Endothelial cell (in vitro differentiated cells): ENCODE results near the gene VNN1. TPM values are rescaled to one million over a fixed set of nuclear protein-coding genes. Genes with fewer than 3 reads are reported as not detected.

Experiments
- DNase-seq: peaks from one replicate; pipeline ENCODE4 v3.0.0; 2021; ENCODE audit warnings: low spot score
- H3K27ac Mint-ChIP-seq: one replicate; pipeline ENCODE4 v1.8.0; 2021; ENCODE audit warnings: mixed read lengths, inconsistent platforms; ENCODE audit not compliant: unreplicated experiment
- H3K27me3 Mint-ChIP-seq: one replicate; pipeline ENCODE4 v1.8.0; 2021; ENCODE audit warnings: mild to moderate bottlenecking, moderate library complexity, mixed read lengths, inconsistent platforms; ENCODE audit not compliant: unreplicated experiment
- H3K36me3 Mint-ChIP-seq: one replicate; pipeline ENCODE4 v1.8.0; 2021; ENCODE audit warnings: mild to moderate bottlenecking, low read depth, mixed read lengths, inconsistent platforms; ENCODE audit not compliant: unreplicated experiment
- H3K4me1 Mint-ChIP-seq: one replicate; pipeline ENCODE4 v1.8.0; 2021; ENCODE audit warnings: mild to moderate bottlenecking, mixed read lengths, inconsistent platforms; ENCODE audit not compliant: unreplicated experiment
- H3K4me3 Mint-ChIP-seq: one replicate; pipeline ENCODE4 v1.8.0; 2021; ENCODE audit warnings: mild to moderate bottlenecking, mixed read lengths, inconsistent platforms; ENCODE audit not compliant: unreplicated experiment
- H3K9me3 Mint-ChIP-seq: one replicate; pipeline ENCODE4 v1.8.0; 2021; ENCODE audit warnings: mixed read lengths, inconsistent platforms; ENCODE audit not compliant: unreplicated experiment
- CTCF ChIP-seq: fragments of 200-600 bp; sonication (generic); IDR thresholded peaks from one replicate; pipeline ENCODE4 v1.5.0; 2021; ENCODE audit warnings: antibody characterized with exemption; ENCODE audit not compliant: unreplicated experiment
- long read RNA-seq: library from polyadenylated mRNA; unstranded; transcript quantifications from one replicate; pipeline ENCODE4 v2.0.0, GENCODE V29; 2020; ENCODE audit not compliant: unreplicated experiment
- total RNA-seq: library from RNA; stranded (reverse); fragmentation: NEBNext Ultra II Directional; extraction: Animal tissue kit (Norgen Biotek cat#: 25700); gene quantifications from one replicate; pipeline ENCODE4 v1.2.1, GENCODE V29; 2021; ENCODE audit not compliant: unreplicated experiment

VNN1 gene
- total RNA-seq = 1.5 TPM
- long read RNA-seq, partial matches to known transcripts = 0 of 1 reads
- long read RNA-seq, other reads (novel, unspliced or antisense) = 1 of 1 reads

DNA sequence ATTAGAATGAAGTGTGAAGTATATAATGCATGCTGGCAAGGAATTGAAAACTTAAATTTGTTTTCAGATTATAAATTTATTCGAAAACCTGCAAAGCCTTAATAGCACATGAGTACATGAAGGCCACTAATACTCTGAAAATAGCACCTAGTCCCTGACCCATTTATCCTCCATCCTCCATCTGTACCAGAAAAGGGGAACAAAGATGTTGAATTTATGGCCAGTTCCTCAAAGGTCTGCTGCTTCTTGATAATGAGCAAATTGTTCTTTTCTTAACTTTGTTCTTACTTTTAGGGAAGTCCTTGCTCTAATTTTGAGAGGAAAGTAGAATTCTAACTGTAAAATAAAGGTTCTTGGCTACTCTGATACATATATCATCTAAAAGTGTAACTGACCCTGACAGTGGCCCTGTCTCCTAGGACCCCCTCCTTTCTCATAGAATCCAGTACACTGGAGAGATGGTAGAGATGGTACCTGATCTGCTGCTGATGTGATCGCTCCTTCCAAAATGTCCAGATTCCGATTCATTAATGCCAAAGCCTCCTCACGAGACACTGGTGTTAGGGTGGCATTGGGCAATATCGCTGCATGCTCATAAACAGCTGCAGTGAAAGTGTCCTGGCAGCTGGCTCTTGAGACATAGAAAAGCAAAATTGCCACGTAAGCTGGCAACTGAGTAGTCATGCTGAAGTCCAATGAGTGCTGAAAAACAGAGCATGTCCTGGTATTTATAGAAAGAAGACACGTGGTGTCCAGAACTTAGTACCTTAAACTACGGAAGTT is at the start of gene VNN1:
Gene VNN1 (minus strand): TSS at position 704 of the 783 bp plus-strand sequence. CDS start 20 bp downstream, at position 684.
- no peaks in the 10 kb centered on the region for H3K9me3 Mint-ChIP-seq
- no peak for TF ChIP-seq CTCF
- no peaks in the 10 kb centered on the region for H3K4me1 Mint-ChIP-seq
- no peaks in the 10 kb centered on the region for H3K36me3 Mint-ChIP-seq
- DNase-seq = no peak
- no peak within 1 kb of the TSS for H3K27ac Mint-ChIP-seq
- no peak within 1 kb of the TSS for H3K4me3 Mint-ChIP-seq
- H3K27me3 Mint-ChIP-seq = peaks cover 2% of the 10 kb centered on the region

- H3K36me3 Mint-ChIP-seq = no peaks in the 10 kb centered on the region
- H3K27ac Mint-ChIP-seq = no peak overlapping the region
- no peak overlapping the region for H3K4me3 Mint-ChIP-seq
- peaks cover 9% of the 10 kb centered on the region for H3K4me1 Mint-ChIP-seq
- H3K27me3 Mint-ChIP-seq = no peaks in the 10 kb centered on the region
- no peak for DNase-seq
- H3K9me3 Mint-ChIP-seq = no peaks in the 10 kb centered on the region
- no peak for TF ChIP-seq CTCF
Observed at GRCh38 chr6:132763269-132763668, 49.4 kb upstream of the VNN1 start.

- no peaks in the 10 kb centered on the region for H3K36me3 Mint-ChIP-seq
- no peak overlapping the region for H3K4me3 Mint-ChIP-seq
- H3K27me3 Mint-ChIP-seq = peaks cover 1% of the 10 kb centered on the region
- no peak for DNase-seq
- no peak for TF ChIP-seq CTCF
- no peak overlapping the region for H3K27ac Mint-ChIP-seq
- no peaks in the 10 kb centered on the region for H3K9me3 Mint-ChIP-seq
- H3K4me1 Mint-ChIP-seq = peaks cover 9% of the 10 kb centered on the region
Observed at GRCh38 chr6:132760256-132760655, 46.4 kb upstream of the VNN1 start.

DNA sequence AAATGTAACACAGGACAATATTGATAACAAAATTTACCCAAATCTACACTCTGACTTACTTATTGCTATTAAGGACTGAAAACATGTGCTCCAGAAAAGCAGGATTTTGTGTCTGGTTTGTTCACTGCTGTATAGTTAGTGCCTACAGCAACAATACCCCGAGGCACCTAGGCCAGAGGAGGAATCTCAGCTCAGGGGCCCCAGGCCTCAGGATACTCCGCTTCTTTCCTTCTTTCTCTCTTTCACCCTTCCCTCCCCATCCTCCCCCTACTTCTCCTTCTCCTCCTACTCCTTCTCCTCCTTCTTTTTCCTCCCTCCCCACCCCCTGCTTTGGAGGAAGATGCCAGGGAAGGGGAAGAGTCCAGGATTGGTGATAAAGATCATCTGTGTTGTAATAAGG is 44.8 kb upstream of the VNN1 start:
- Mint-ChIP-seq H3K36me3 (no peaks in the 10 kb centered on the region), H3K27ac (no peak overlapping the region), H3K4me1 (peaks cover 5% of the 10 kb centered on the region)

More for the DNA sequence above, 44.8 kb upstream of the VNN1 start:
- Mint-ChIP-seq H3K27me3 (peaks cover 1% of the 10 kb centered on the region), H3K4me3 (no peak overlapping the region), H3K9me3 (no peaks in the 10 kb centered on the region)
- DNase-seq = no peak
- no peak for TF ChIP-seq CTCF
